A549 (cell line): ENCODE measurements around the gene CTRL. TPM values are rescaled to one million over a fixed set of nuclear protein-coding genes. Genes with fewer than 3 reads are reported as not detected.

Source experiments
- ATAC-seq, 2 experiments: fragments of 200-7000 bp in 1 of 2; fragments of >200 bp in 1 of 2; cut with Nextera tagmentation in 1 of 2; cut with Tn5 transposase in 1 of 2; 3 replicates each; pipeline versions ENCODE4 v1.8.0 to v1.9.1; 2018 to 2020; ENCODE audit warnings: mild to moderate bottlenecking in 1 of 2, moderate library complexity in 1 of 2
- CTCF ChIA-PET: fragments of 300-600 bp; sonication (Branson Sonifier 250); formaldehyde crosslinking; extraction: SDS; loops from one replicate; lab custom pipeline; 2021; ENCODE audit warnings: antibody characterized with exemption, inconsistent platforms; lab: Yijun Ruan, JAX
- POLR2A ChIA-PET: fragments of 350-600 bp; formaldehyde crosslinking; extraction: SDS; loops from one replicate; lab custom pipeline; 2021; ENCODE audit warnings: antibody characterized with exemption, inconsistent platforms; lab: Yijun Ruan, JAX
- DNase-seq, 2 experiments: peaks; one replicate each; pipeline versions ENCODE4 v3.0.0 to v3.0.0-alpha.2; 2011 to 2016; ENCODE audit warnings: low read depth in 1 of 2, low spot score in 1 of 2
- FAIRE-seq: peaks from 2 replicates; lab custom pipeline; 2011; peaks lifted over from hg19 to GRCh38; lab: Jason Lieb, UNC
- H3K27ac ChIP-seq, 2 experiments: fragments of >200 bp; sonication (Bioruptor Twin); formaldehyde crosslinking; 3 replicates each; pipeline ENCODE4 v1.5.1; 2016 to 2017
- H3K4me1 ChIP-seq: fragments of >200 bp; sonication (Bioruptor Twin); formaldehyde crosslinking; 3 replicates; pipeline ENCODE4 v1.6.1; 2016
- H3K4me2 ChIP-seq: fragments of >200 bp; sonication (Bioruptor Twin); formaldehyde crosslinking; 3 replicates; pipeline ENCODE4 v1.6.1; 2016
- H3K4me3 ChIP-seq: fragments of >200 bp; sonication (Bioruptor Twin); formaldehyde crosslinking; 3 replicates; pipeline ENCODE4 v1.5.1; 2016
- H3K9me3 ChIP-seq: fragments of >200 bp; sonication (Bioruptor Twin); formaldehyde crosslinking; 3 replicates; pipeline ENCODE4 v1.6.1; 2016
- CBX8 ChIP-seq: fragments of 200-600 bp; sonication (generic); IDR thresholded peaks from 2 replicates; pipeline ENCODE4 v1.6.1; 2016
- CEBPB ChIP-seq, 2 experiments: fragments of >200 bp in 1 of 2; sonication (Bioruptor Twin) in 1 of 2; formaldehyde crosslinking in 1 of 2; IDR thresholded peaks; 2 replicates each; pipeline ENCODE4 v1.6.1; 2012 to 2016
- CHD4 ChIP-seq: fragments of 200-600 bp; sonication (generic); IDR thresholded peaks from 2 replicates; pipeline ENCODE4 v1.6.1; 2016; ENCODE audit warnings: antibody characterized with exemption, mild to moderate bottlenecking, borderline replicate concordance
- EHF ChIP-seq: fragments of 250-450 bp; sonication (Bioruptor Pico); IDR thresholded peaks from 2 replicates; pipeline ENCODE4 v1.5.0; 2020; ENCODE audit warnings: mild to moderate bottlenecking
- EHMT2 ChIP-seq: fragments of 200-600 bp; sonication (generic); IDR thresholded peaks from 2 replicates; pipeline ENCODE4 v1.6.1; 2016; ENCODE audit warnings: antibody characterized with exemption, low read depth, mild to moderate bottlenecking, moderate library complexity
- ESRRA ChIP-seq: fragments of 150-350 bp; IDR thresholded peaks from 2 replicates; pipeline ENCODE4 v1.6.1; 2014; ENCODE audit warnings: mild to moderate bottlenecking, low read length, borderline replicate concordance
- FOSB ChIP-seq: fragments of 250-450 bp; sonication (Bioruptor Pico); IDR thresholded peaks from 2 replicates; pipeline ENCODE4 v1.5.0; 2020; ENCODE audit warnings: mild to moderate bottlenecking, moderate library complexity
- FOSL2 ChIP-seq, 2 experiments: fragments of 450-650 bp in 1 of 2; fragments of >200 bp in 1 of 2; sonication (Bioruptor Twin) in 1 of 2; formaldehyde crosslinking; IDR thresholded peaks; 2 replicates each; pipeline versions ENCODE4 v1.5.0 to v1.6.1; 2016 to 2020; ENCODE audit warnings: mild to moderate bottlenecking in 1 of 2, moderate library complexity in 1 of 2
- FOXS1 ChIP-seq: fragments of 250-450 bp; sonication (Bioruptor Pico); IDR thresholded peaks from 2 replicates; pipeline ENCODE4 v1.5.0; 2020; ENCODE audit warnings: mild to moderate bottlenecking, moderate library complexity
- HDAC2 ChIP-seq: fragments of 200-600 bp; sonication (generic); IDR thresholded peaks from 2 replicates; pipeline ENCODE4 v1.6.1; 2016
- HOXB5 ChIP-seq: fragments of 250-450 bp; sonication (Bioruptor Pico); IDR thresholded peaks from 2 replicates; pipeline ENCODE4 v1.5.0; 2020; ENCODE audit warnings: mild to moderate bottlenecking, moderate library complexity
- JUN ChIP-seq, 2 experiments: fragments of >200 bp; sonication (Bioruptor Twin); formaldehyde crosslinking; IDR thresholded peaks; 2 replicates in 1 of 2; 3 replicates in 1 of 2; pipeline ENCODE4 v1.6.1; 2016 to 2017
- JUNB ChIP-seq: fragments of >200 bp; sonication (Bioruptor Twin); formaldehyde crosslinking; IDR thresholded peaks from 2 replicates; pipeline ENCODE4 v1.6.1; 2016
- KDM1A ChIP-seq: fragments of 200-600 bp; sonication (generic); IDR thresholded peaks from 2 replicates; pipeline ENCODE4 v1.6.1; 2016; ENCODE audit warnings: low read depth, mild to moderate bottlenecking
- MAZ ChIP-seq: fragments of 150-350 bp; IDR thresholded peaks from 2 replicates; pipeline ENCODE4 v1.6.1; 2014; ENCODE audit warnings: antibody characterized with exemption, low read depth, low read length, borderline replicate concordance
- MYC ChIP-seq: IDR thresholded peaks from 2 replicates; pipeline ENCODE4 v1.6.1; 2012; ENCODE audit warnings: mild to moderate bottlenecking, inconsistent platforms, low read length, improper control_type of control experiment, borderline replicate concordance
- PHF8 ChIP-seq: fragments of 200-600 bp; sonication (generic); IDR thresholded peaks from 2 replicates; pipeline ENCODE4 v1.6.1; 2016; ENCODE audit warnings: low read depth, mild to moderate bottlenecking, antibody characterized with exemption, moderate library complexity, borderline replicate concordance
- POLR2A ChIP-seq: IDR thresholded peaks from 2 replicates; pipeline ENCODE4 v1.6.1; 2012; ENCODE audit warnings: mild to moderate bottlenecking, low read length
- RAD21 ChIP-seq, 2 experiments: fragments of >200 bp in 1 of 2; sonication (Bioruptor Twin) in 1 of 2; formaldehyde crosslinking in 1 of 2; IDR thresholded peaks in 1 of 2; conservative IDR thresholded peaks in 1 of 2; 2 replicates in 1 of 2; 3 replicates in 1 of 2; pipeline ENCODE4 v1.6.1; 2012 to 2018; ENCODE audit warnings: inconsistent platforms in 1 of 2
- SREBF2 ChIP-seq: fragments of 450-650 bp; IDR thresholded peaks from 2 replicates; pipeline ENCODE4 v1.6.1; 2014; ENCODE audit warnings: mild to moderate bottlenecking, moderate library complexity
- ZFP36 ChIP-seq: fragments of 450-650 bp; IDR thresholded peaks from 2 replicates; pipeline ENCODE4 v1.6.1; 2014; ENCODE audit warnings: borderline replicate concordance; ENCODE audit not compliant: partially characterized antibody
- ZNF302 ChIP-seq: fragments of 250-450 bp; sonication (Bioruptor Pico); IDR thresholded peaks from 2 replicates; pipeline ENCODE4 v1.9.0; 2021; ENCODE audit warnings: inconsistent platforms, mild to moderate bottlenecking, moderate library complexity
- WGBS: methylation state at CpG from one replicate; pipeline ENCODE4 v1.1.6; 2017; ENCODE audit errors: missing lambda C conversion rate; 5-methylcytosine and 5-hydroxymethylcytosine counted together
- polyA plus RNA-seq, 4 experiments: library from polyadenylated mRNA; depleted of rRNA in 3 of 4; stranded (reverse); fragments of >200 nt; fragmentation: RNase III in 1 of 4; extraction: RNeasy Plus Mini Kit Qiagen cat#74134 plus additional on column Dnase treatment in 1 of 4; gene quantifications; 2 replicates in 3 of 4; 3 replicates in 1 of 4; pipeline ENCODE4 v1.2.3, GENCODE V29; 2011 to 2017
- TF ChIP-seq, protein P1 (sequence below): fragments of 450-650 bp; IDR thresholded peaks from 2 replicates; pipeline ENCODE4 v1.6.1; 2014; ENCODE audit warnings: antibody characterized with exemption
- TF ChIP-seq, protein P2 (sequence below): fragments of 250-450 bp; sonication (Bioruptor Pico); IDR thresholded peaks from 2 replicates; pipeline ENCODE4 v1.5.0; 2020; ENCODE audit warnings: low read depth, mild to moderate bottlenecking, moderate library complexity
- TF ChIP-seq, protein P3 (sequence below): IDR thresholded peaks from 2 replicates; pipeline ENCODE4 v1.6.1; 2012
- TF ChIP-seq, protein P4 (sequence below): fragments of >200 bp; sonication (Bioruptor Twin); formaldehyde crosslinking; IDR thresholded peaks from 2 replicates; pipeline ENCODE4 v1.6.1; 2016
- TF ChIP-seq, protein P5 (sequence below): fragments of >200 bp; sonication (Bioruptor Twin); formaldehyde crosslinking; IDR thresholded peaks from 3 replicates; pipeline ENCODE4 v1.6.1; 2016

Gene CTRL
- polyA plus RNA-seq, 2 of the 4 experiments (the other 2 are of a cell fraction): 0.92 to 3.6 TPM

DNA sequence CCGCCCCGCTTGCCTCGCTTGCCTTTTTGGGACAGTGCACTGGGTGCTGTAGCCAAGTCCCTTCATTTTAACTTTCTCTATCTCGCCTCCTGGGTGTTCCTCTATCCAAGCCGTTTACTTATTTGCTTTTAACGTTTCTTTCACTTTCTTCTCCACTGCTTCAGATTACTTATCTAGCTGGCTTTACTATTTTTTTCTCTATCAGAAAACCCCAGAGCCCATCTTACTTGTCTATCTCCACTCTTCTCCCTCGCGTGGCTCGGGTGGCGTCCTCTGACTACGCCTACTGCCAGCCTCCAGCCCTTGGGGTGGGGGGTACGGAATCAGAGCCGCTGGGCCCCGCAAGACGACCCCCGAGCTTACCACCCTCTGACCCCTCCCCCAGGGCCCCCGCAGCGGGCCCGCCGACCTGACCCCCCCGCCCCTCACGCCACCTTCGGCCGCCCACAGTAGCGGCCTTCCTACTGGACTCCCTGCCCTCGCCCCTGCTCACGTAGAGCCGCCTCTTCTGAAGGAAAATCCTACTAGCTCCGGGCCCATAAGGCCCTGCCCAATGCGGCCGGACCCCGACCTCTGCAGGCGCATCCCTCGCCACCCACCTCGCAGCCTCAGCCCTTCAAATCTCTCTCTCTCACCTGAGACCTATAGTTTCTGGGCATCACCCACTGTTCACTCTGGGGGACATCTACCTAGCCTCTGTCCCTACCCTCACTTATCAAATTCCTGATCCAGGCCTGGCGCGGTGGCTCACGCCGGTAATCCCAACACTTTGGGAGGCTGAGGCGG is 37.8 kb upstream of the CTRL start:
- Histone ChIP-seq H3K27ac (peak overlapping the region; percentile 94 to 95), H3K4me1 (peaks cover 25% of the 10 kb centered on the region), H3K4me3 (peak overlapping the region; percentile 95), H3K9me3 (no peaks in the 10 kb centered on the region), H3K4me2 (peak overlapping the region; percentile 89)
- ChIA-PET POLR2A (no interaction called here), CTCF (interaction anchor here (0.6 to 2.1 kb wide), 4 partner anchors 12 to 71 kb away, joined by 3 to 11 read pairs (median 4); no protein-coding TSS in a partner anchor)
- FAIRE-seq: no peak
- TF ChIP-seq FOXS1 (CRISPR knock-in tag) (no peak), PHF8 (no peak), JUNB (no peak), CBX8 (no peak), MAZ (no peak), CHD4 (no peak), MYC (no peak), HDAC2 (no peak), RAD21 (conservative IDR thresholded peaks at IDR 0.05 in 1 of 2, IDR thresholded peaks at IDR 0.05 in 1 of 2) (no peak), HOXB5 (CRISPR knock-in tag) (no peak), POLR2A (no peak), ZNF302 (CRISPR knock-in tag) (no peak), ESRRA (no peak), FOSB (CRISPR knock-in tag) (no peak), EHMT2 (no peak), CEBPB (IDR thresholded peaks at IDR 0.05) (no peak)
- TF ChIP-seq, protein P1, sequence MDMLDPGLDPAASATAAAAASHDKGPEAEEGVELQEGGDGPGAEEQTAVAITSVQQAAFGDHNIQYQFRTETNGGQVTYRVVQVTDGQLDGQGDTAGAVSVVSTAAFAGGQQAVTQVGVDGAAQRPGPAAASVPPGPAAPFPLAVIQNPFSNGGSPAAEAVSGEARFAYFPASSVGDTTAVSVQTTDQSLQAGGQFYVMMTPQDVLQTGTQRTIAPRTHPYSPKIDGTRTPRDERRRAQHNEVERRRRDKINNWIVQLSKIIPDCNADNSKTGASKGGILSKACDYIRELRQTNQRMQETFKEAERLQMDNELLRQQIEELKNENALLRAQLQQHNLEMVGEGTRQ: no peak
- TF ChIP-seq, protein P2, sequence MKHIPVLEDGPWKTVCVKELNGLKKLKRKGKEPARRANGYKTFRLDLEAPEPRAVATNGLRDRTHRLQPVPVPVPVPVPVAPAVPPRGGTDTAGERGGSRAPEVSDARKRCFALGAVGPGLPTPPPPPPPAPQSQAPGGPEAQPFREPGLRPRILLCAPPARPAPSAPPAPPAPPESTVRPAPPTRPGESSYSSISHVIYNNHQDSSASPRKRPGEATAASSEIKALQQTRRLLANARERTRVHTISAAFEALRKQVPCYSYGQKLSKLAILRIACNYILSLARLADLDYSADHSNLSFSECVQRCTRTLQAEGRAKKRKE (CRISPR knock-in tag): no peak
- TF ChIP-seq, protein P3, sequence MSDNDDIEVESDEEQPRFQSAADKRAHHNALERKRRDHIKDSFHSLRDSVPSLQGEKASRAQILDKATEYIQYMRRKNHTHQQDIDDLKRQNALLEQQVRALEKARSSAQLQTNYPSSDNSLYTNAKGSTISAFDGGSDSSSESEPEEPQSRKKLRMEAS: no peak
- 86% methylated on average over 27 of the region's 40 CpGs for WGBS
- no peak for DNase-seq
- ATAC-seq: no peak

DNA sequence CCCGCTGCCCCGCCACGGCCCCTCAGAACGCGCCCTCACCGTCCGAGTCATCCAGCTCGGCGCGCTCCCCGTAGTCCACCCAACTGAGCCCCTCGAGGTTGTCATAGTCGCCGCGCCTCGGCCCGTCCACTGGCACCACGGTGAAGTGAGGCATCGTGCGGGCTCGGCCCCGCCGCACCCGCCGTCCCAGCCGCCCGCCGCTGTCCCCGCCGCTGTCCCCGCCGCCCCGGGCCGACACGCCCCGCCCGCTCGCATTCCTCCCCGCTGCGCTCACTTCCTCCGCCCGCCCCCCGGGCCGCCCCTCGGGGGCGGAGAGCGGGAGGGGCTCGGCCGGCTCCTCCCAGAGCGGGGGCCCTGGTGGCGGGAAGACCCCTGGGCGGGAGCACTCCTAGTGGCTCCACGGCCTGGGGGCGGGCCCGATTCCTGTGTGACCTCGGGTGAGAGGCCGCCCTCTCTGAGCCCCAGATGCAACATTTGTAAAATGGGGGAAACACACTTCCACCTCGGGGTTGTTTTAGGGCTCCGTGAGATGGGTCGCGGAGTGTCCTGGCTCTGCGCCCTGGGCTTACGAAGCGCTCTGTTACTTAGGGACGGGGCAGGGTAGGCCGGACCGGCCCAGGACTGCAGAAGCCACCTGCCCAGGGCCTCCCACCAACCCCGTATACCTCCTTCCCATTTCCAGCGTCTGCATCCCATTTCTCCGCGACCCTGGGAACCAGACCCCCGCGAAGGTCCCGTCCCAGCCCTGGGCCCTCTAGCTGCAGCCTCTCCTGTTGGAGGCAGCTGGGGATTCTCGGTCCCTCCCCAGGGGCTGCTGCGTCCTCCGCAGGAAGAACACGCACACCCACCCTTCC is 37.0 kb upstream of the CTRL start, which contains the start of gene SLC12A4:
Gene SLC12A4, minus strand, starts transcription at position 238 of the 854 bp plus-strand sequence. Its CDS starts 84 bp downstream, at position 154.
- Histone ChIP-seq H3K4me2 (peak within 1 kb of the TSS; percentile 89), H3K4me3 (peak within 1 kb of the TSS; percentile 95), H3K9me3 (no peaks in the 10 kb centered on the region), H3K4me1 (peaks cover 25% of the 10 kb centered on the region), H3K27ac (peak within 1 kb of the TSS; percentile 94 to 95)
- ATAC-seq (peak; percentile 83 to 88), DNase-seq (peak; percentile 78 to 84), FAIRE-seq (no peak)
- ChIA-PET POLR2A (no interaction called here), CTCF (interaction anchor here (0.6 to 1.3 kb wide), 2 partner anchors 49 to 72 kb away, joined by 3 to 4 read pairs; no protein-coding TSS in a partner anchor)
- WGBS: 18% methylated on average over 18 of the region's 78 CpGs
- TF ChIP-seq MAZ: peak; percentile 62; the same call in 1 of the 2 replicates
- TF ChIP-seq POLR2A: peak; percentile 74
- TF ChIP-seq, protein P4, sequence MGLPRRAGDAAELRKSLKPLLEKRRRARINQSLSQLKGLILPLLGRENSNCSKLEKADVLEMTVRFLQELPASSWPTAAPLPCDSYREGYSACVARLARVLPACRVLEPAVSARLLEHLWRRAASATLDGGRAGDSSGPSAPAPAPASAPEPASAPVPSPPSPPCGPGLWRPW: no peak
- peak; percentile 82; the same call in 1 of the 2 replicates for TF ChIP-seq KDM1A
- TF ChIP-seq EHF (CRISPR knock-in tag): no peak
- TF ChIP-seq ZFP36: peak; percentile 99
- TF ChIP-seq FOXS1 (CRISPR knock-in tag): no peak
- TF ChIP-seq, protein P5, sequence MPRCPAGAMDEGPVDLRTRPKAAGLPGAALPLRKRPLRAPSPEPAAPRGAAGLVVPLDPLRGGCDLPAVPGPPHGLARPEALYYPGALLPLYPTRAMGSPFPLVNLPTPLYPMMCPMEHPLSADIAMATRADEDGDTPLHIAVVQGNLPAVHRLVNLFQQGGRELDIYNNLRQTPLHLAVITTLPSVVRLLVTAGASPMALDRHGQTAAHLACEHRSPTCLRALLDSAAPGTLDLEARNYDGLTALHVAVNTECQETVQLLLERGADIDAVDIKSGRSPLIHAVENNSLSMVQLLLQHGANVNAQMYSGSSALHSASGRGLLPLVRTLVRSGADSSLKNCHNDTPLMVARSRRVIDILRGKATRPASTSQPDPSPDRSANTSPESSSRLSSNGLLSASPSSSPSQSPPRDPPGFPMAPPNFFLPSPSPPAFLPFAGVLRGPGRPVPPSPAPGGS: peak; percentile 31; the same call in 1 of the 3 replicates
- TF ChIP-seq, protein P1: no peak
- TF ChIP-seq, protein P3: peak; percentile 20; the same call in 1 of the 2 replicates
- TF ChIP-seq JUN (IDR thresholded peaks at IDR 0.05): peak; percentile 40 to 88; a peak in 3 of 5 replicates
- TF ChIP-seq RAD21 (conservative IDR thresholded peaks at IDR 0.05 in 1 of 2, IDR thresholded peaks at IDR 0.05 in 1 of 2): no peak
- TF ChIP-seq FOSL2 (IDR thresholded peaks at IDR 0.05): no peak
- TF ChIP-seq FOSL2 (CRISPR knock-in tag; IDR thresholded peaks at IDR 0.05): 0 out of 2 replicates have a peak, but pooled peaks have one; percentile 43
- TF ChIP-seq SREBF2: no peak
